HG02588 (cell line): Measurements from ENCODE around the gene ADGRB2.

Experiments
- ATAC-seq: cut with Tn5 transposase; IDR thresholded peaks from one replicate; pipeline ENCODE4 v1.9.1; 2021; ENCODE audit warnings: mild to moderate bottlenecking, moderate library complexity; ENCODE audit not compliant: unreplicated experiment

ADGRB2 gene

GRCh38 chr1:31782421-31783410, 18.6 kb upstream of the ADGRB2 start:
- ATAC-seq = no peak

GRCh38 chr1:31781756-31782371, 17.7 kb upstream of the ADGRB2 start:
- no peak for ATAC-seq

GRCh38 chr1:31781138-31781755, 17.1 kb upstream of the ADGRB2 start:
- ATAC-seq = no peak

- no peak for ATAC-seq
Measured at GRCh38 chr1:31780632-31781031, 16.5 kb upstream of the ADGRB2 start.

- ATAC-seq = no peak
Measured at GRCh38 chr1:31779687-31780086, 15.5 kb upstream of the ADGRB2 start.

GRCh38 chr1:31778763-31779488, 14.8 kb upstream of the ADGRB2 start:
- no peak for ATAC-seq

DNA sequence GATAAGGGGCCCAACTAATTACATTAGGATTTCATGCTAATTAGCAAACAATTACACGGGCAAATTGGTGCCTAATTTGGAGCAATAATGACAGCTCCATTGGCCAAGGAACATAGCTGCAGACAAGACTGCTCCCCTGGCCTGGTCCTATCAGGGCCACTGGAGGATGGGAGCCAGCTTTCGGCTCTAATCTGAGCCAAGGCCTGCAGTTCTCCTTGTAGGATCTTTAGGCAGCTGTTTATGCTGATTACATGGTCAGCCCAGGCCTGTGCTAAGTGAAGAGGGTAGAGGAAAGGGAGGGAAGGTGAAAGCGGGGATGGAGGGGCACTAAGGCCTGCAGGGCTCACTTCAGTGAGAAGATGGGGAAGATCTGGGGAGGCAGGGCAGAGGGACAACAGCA, 12.4 kb upstream of the ADGRB2 start:
- ATAC-seq = no peak

DNA sequence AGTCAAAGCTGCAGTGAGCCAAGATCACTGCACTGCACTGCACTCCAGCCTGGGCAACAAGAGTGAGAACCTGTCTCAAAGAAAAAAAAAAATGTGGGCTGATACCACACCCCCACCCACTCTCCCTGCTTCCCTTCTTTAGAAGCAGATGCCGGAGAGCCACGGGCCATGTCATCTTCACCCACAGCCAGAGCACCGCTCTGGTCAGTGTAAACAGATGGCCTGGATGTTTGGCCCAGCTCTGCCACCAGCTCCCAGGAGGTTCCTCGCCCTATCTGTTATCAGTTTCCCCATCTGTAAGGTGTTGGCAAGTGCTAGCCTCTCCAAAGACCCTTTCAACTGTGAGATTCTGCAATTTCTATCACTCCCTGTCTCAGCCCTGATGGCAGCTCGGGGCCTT, 11.9 kb upstream of the ADGRB2 start:
- ATAC-seq = no peak

- no peak for ATAC-seq
Measured at GRCh38 chr1:31775210-31775999, 11.3 kb upstream of the ADGRB2 start.

DNA sequence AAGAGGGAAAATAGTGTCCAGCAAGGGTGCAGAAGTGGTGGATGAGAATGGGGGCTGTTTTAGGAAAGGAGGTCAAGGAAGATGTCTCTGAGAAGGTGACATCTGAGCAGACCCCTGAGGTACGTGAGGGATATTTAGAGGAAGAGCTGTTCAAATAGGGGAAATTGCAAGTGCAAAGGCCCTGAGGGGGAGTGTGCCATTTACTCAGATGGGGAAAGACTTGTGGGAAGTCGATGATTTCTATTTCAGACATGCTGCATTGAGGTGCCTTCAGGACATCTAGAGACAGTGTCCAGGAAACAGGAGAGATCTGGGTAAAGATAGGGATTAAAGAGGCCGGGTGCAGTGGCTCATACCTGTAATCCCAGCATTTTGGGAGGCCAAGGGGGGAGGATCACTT, 10.4 kb upstream of the ADGRB2 start:
- ATAC-seq = no peak

DNA sequence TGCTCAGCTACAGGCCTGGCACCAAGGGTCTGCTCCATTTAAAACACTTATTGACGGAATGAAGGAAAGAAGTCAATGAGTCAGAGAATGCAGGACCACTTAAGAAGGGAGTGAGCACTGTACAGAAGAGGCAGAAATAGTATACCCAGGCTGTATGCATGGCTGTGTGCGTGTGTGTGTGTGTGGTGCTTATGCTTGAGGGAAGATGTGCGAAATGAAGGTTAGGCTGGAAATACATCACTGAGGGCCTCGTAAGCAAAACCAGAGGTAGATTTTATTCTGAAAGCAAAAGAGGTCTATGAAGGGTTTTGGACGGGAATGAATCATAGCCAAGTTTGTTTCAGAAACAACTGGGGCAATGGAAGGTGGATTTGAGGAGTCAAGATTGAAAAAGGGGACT, 9.7 kb upstream of the ADGRB2 start:
- ATAC-seq = no peak

- ATAC-seq = no peak
Measured at GRCh38 chr1:31772669-31773248, 8.6 kb upstream of the ADGRB2 start.

DNA sequence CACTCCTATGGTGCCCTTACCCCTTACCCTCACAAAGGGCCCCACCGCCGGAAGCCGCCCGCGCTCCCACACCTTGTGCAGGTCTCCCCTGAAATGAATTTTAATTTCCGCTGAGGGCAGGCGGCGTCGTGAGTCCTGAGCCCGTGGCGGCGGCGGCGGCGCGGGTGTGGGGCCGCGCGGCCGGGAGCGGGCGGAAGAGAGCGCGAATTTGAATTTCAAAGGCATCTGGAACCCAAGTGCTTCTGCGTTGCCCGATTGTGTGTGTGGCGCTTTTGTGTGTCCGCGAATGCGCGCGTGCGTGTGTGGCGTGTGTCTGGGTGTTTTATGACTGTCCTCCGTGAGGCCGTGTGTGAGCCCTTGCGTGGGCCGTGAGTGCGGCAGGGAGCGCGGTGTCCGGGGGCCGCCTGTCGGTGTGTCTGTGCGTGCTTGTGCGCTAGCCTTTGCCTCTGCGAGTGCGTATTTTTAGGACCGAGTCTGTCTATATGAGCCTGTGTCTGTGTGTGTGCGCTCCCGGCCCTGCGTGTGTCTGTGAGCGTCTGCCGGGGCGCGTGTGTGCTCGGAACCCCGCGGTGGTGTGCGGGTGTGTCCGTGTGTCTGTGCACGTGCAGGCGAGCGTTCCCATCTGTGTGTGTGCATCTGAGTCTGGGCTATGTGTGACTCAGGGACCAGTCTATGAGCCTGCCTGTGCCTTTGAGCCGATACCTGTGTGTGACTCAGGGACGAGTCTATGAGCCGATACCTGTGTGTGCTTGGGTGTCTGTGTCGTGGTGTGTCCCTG, 7.9 kb upstream of the ADGRB2 start:
- ATAC-seq = no peak

DNA sequence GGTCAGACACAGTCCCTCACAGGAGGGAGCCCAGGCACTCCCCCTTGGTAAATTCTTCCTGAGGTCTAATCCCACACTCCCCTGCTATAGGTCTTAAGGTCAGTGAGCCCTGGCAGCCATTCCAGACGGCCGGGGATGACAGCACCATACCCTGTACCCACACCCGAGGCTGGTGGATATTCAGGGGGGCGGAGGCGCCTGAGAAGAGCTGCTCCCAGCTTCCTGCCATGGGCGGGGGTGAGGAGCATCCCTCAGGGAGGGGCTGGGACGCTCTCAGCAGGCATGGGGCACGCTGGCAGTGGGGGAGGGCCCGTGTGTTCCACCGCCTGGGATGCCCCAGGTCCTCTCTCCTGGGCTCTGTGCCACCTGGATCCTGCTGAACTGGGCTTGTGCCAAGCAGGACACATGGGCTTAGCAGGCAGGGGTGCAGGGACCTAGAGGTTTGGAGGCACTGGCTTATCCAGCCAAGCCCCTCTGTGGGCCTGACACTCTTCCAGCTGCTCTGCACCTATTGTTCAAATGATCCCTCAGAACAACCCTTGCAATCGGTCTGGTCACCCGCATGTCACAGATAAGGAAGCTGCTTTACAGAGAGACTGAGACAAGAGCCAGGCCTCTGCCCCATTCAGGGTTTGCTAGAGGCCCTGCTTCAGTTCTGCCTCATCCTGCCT, 5.7 kb upstream of the ADGRB2 start:
- ATAC-seq = no peak

DNA sequence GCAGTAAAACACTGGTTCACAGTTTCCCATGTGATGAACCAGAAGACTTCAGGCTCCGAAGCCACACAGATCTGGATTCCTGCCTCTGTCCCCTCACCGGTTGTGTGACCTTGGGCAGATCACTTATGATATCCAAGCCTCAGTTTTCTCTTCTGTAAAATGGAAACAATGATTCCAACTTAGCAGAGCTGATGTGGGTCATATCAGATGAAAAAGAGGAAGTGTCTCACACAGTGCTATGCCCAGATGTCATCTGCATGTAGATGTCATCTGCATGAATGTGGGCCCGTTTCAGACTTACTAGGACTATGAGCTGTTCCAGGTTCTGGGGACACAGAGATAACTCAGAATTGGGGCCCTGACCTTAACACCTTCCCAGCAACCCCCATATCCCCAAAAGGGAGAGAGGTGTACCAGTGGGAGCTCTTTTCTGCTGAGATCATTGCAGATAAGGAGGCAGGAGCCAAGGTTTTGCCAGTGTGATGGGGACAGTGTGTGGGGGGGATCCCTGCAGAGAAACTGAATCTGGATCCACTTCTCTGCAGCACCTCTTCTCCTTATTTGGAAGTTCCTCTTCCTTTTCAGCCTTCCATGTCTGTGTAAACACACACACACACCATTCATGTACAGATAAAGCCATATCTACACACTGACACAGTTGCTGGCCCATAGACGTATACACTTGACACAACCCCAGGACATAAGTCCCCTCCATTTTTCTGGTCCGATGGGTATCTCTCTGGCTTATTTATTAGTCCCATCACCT, 5.0 kb upstream of the ADGRB2 start:
- no peak for ATAC-seq

DNA sequence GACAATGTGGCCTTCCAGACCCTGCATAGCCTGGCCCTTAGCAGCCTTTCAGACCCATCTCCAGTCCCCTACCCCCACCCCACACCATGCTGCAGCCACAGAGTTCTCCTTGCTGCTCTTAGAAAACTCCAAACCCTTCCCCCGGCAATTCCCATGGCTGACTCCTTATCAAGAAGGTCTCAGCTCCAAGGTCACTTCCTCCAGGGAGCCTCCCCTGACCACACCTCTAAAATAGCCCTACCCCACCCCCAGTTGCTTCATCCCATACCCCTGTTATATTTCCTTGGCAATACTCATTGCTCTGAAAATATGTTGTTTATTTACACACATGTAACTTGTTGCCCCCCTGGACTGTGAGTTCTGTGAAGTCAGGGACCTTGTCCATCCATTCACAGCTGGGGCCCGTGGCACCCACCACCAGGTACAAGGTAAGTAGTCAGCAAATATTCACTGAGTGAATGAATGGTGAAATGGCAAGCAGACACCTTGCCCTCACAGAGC, 4.3 kb upstream of the ADGRB2 start:
- no peak for ATAC-seq

GRCh38 chr1:31767225-31767624, 3.1 kb upstream of the ADGRB2 start:
- ATAC-seq = no peak

DNA sequence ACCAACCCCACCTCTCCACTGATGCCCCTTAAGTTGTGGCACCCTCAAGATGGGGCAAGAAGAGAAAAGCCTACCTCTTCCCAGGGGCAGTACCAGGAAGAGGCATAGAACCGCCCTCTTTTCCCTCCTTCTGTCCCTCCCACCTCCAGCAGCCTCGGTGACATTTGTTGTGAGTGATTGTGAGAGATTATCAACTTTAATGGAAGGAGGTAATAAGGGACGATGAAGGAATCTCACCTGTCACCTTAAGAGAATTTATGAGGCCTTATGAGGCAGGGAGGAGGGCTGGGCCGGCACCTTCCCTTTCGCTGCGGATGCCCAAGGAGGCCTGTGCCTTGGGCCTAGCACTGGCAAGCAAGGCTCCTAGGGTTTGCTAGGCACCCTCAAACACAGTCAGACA, 1.4 kb upstream of the ADGRB2 start:
- ATAC-seq = no peak
